GM18507 (cell line): ENCODE data around the gene EEF1A2.

Experiments used
- DNase-seq: peaks from one replicate; pipeline ENCODE4 v3.0.0; 2011; ENCODE audit warnings: low read depth; ENCODE audit not compliant: insufficient read length; ENCODE audit errors: extremely low spot score
- FAIRE-seq: peaks from 2 replicates; lab custom pipeline; 2011; peaks lifted over from hg19 to GRCh38; lab: Jason Lieb, UNC

The EEF1A2 gene

GRCh38 chr20:63537525-63538203 is 38.8 kb upstream of the EEF1A2 start:
- peak; percentile 99 for FAIRE-seq

GRCh38 chr20:63536997-63537524 is 38.2 kb upstream of the EEF1A2 start, which contains the start of gene PTK6:
Gene PTK6, minus strand, starts transcription at chr20:63537376. Its CDS starts 62 bp downstream, at chr20:63537314.
- no peak for DNase-seq
- FAIRE-seq, result no peak

More at GRCh38 chr20:63537525-63538203, 38.8 kb upstream of the EEF1A2 start:
- peak; percentile 99 for DNase-seq

- DNase-seq (no peak), FAIRE-seq (no peak)
Measured at GRCh38 chr20:63536241-63536977, 37.5 kb upstream of the EEF1A2 start.

- FAIRE-seq, result no peak
- DNase-seq, result no peak
Measured at GRCh38 chr20:63534831-63535651, 36.2 kb upstream of the EEF1A2 start.

GRCh38 chr20:63534427-63534830 is 35.5 kb upstream of the EEF1A2 start:
- FAIRE-seq (no peak), DNase-seq (no peak)

- FAIRE-seq (no peak), DNase-seq (no peak)
Measured at GRCh38 chr20:63533871-63534393, 35.0 kb upstream of the EEF1A2 start.

GRCh38 chr20:63533388-63533787 is 34.5 kb upstream of the EEF1A2 start:
- DNase-seq (no peak), FAIRE-seq (no peak)

GRCh38 chr20:63532449-63532971 is 33.6 kb upstream of the EEF1A2 start:
- no peak for FAIRE-seq
- DNase-seq, result no peak

GRCh38 chr20:63531686-63532448 is 33.0 kb upstream of the EEF1A2 start:
- DNase-seq (no peak), FAIRE-seq (no peak)

- FAIRE-seq, result no peak
Measured at GRCh38 chr20:63530788-63531160, 31.9 kb upstream of the EEF1A2 start.

GRCh38 chr20:63529861-63530787 is 31.2 kb upstream of the EEF1A2 start:
- no peak for FAIRE-seq
- DNase-seq, result no peak

More at GRCh38 chr20:63530788-63531160, 31.9 kb upstream of the EEF1A2 start:
- DNase-seq, result no peak

GRCh38 chr20:63529180-63529860 is 30.4 kb upstream of the EEF1A2 start:
- DNase-seq (no peak), FAIRE-seq (no peak)

GRCh38 chr20:63527184-63527583 is 28.3 kb upstream of the EEF1A2 start:
- no peak for FAIRE-seq
- no peak for DNase-seq

GRCh38 chr20:63525971-63526370 is 27.1 kb upstream of the EEF1A2 start:
- FAIRE-seq, result no peak

GRCh38 chr20:63525185-63525584 is 26.3 kb upstream of the EEF1A2 start:
- FAIRE-seq (no peak), DNase-seq (no peak)

More at GRCh38 chr20:63525971-63526370, 27.1 kb upstream of the EEF1A2 start:
- DNase-seq, result no peak

- FAIRE-seq (no peak), DNase-seq (no peak)
Measured at GRCh38 chr20:63522981-63523611, 24.2 kb upstream of the EEF1A2 start.
